ENCODE measurements around the gene TGIF2LY.
"Not testable (repeated sequence)": the region's sequence is repeated elsewhere in the genome, so short reads cannot be mapped to it uniquely, and the experiment has no call there.

The TGIF2LY gene

DNA sequence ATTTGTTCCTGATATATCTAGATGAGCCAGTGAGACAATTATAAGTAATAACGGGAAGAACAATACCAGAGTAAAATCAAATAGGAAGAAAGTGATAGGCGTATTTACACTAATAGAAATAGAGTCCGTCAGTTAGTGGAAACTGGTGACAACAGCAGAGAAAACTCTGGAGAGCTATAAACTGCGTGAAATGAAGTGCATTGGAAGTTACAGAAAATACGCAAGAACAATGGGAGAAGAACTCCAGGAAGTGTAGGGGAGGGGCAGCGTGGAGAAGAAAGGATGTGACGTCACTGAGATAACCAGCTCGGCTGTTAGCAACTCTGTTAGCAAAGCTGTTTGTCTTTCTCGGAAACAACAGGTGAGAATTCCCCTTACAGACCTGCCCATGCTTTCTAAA lies at the start of gene TGIF2LY:
TSS of gene TGIF2LY (plus strand) at position 301 of the 400 bp plus-strand sequence. CDS start 178 bp downstream, outside the sequence.
- not testable (repeated sequence) for DNase-seq
